IMR-90 (cell line): ENCODE measurements around the gene RPP21. TPM values are rescaled to one million over a fixed set of nuclear protein-coding genes. Genes with fewer than 3 reads are reported as not detected.

ENCODE experiments used
- ATAC-seq: fragments of 200-7000 bp; cut with Tn5 transposase; 2 replicates; pipeline ENCODE4 v1.9.1; 2020; ENCODE audit warnings: low read depth, mild to moderate bottlenecking, moderate library complexity
- BruUV-seq: library from RNA; stranded (reverse); fragments of 400-500 nt; replicated peaks from 2 replicates; lab custom pipeline; 2021; lab: Mats Ljungman, UMichigan
- CTCF ChIA-PET: fragments of 300-600 bp; formaldehyde crosslinking; extraction: SDS; loops from one replicate; lab custom pipeline; 2021; ENCODE audit warnings: antibody characterized with exemption; lab: Yijun Ruan, JAX
- POLR2A ChIA-PET: fragments of 300-600 bp; sonication (Branson Sonifier 250); formaldehyde crosslinking; loops from one replicate; lab custom pipeline; 2022; ENCODE audit warnings: antibody characterized with exemption; ENCODE audit not compliant: unreplicated experiment; lab: Charles Lee
- DNase-seq: peaks from one replicate; pipeline ENCODE4 v3.0.0; 2013
- H2AFZ ChIP-seq: replicated peaks from 2 replicates; pipeline ENCODE3; 2013; ENCODE audit warnings: low read length, mild to moderate bottlenecking; ENCODE audit not compliant: poor library complexity
- H2AK5ac ChIP-seq: 2 replicates; pipeline ENCODE4 v1.6.1; 2013; ENCODE audit warnings: low read depth, low read length, inconsistent platforms
- H2AK9ac ChIP-seq: replicated peaks from 2 replicates; pipeline ENCODE3; 2013; ENCODE audit warnings: mild to moderate bottlenecking, low read depth, low read length, moderate library complexity; ENCODE audit not compliant: poor library complexity
- H2BK120ac ChIP-seq: 2 replicates; pipeline ENCODE4 v1.6.1; 2013; ENCODE audit warnings: low read depth, low read length, inconsistent platforms
- H2BK15ac ChIP-seq: 3 replicates; pipeline ENCODE4 v1.6.1; 2013; ENCODE audit warnings: low read depth, low read length, inconsistent platforms
- H2BK20ac ChIP-seq: 2 replicates; pipeline ENCODE4 v1.6.1; 2013; ENCODE audit warnings: low read depth, mild to moderate bottlenecking, inconsistent platforms, low read length, moderate library complexity
- H2BK5ac ChIP-seq: 2 replicates; pipeline ENCODE4 v1.6.1; 2013; ENCODE audit warnings: mild to moderate bottlenecking, low read depth, low read length, inconsistent platforms; ENCODE audit not compliant: poor library complexity, severe bottlenecking
- H3K14ac ChIP-seq: replicated peaks from 2 replicates; pipeline ENCODE4 v1.6.1; 2013; ENCODE audit warnings: low read depth, low read length, inconsistent platforms
- H3K18ac ChIP-seq: 2 replicates; pipeline ENCODE4 v1.6.1; 2013; ENCODE audit warnings: low read depth, low read length, control low read depth
- H3K23ac ChIP-seq: 2 replicates; pipeline ENCODE4 v1.6.1; 2013; ENCODE audit warnings: low read depth, low read length, inconsistent platforms
- H3K27ac ChIP-seq: 2 replicates; pipeline ENCODE4 v1.5.1; 2013; ENCODE audit warnings: mild to moderate bottlenecking, control low read depth, low read length; ENCODE audit not compliant: insufficient read depth
- H3K27me3 ChIP-seq: 2 replicates; pipeline ENCODE4 v1.6.1; 2013; ENCODE audit warnings: low read length; ENCODE audit not compliant: control insufficient read depth, insufficient read depth
- H3K36me3 ChIP-seq: 2 replicates; pipeline ENCODE4 v1.6.1; 2013; ENCODE audit warnings: low read length, mixed read lengths; ENCODE audit not compliant: control insufficient read depth, insufficient read depth
- H3K4ac ChIP-seq: 2 replicates; pipeline ENCODE4 v1.6.1; 2013; ENCODE audit warnings: low read depth, low read length, inconsistent platforms
- H3K4me1 ChIP-seq: 2 replicates; pipeline ENCODE4 v1.6.1; 2013; ENCODE audit warnings: low read length, mixed read lengths; ENCODE audit not compliant: control insufficient read depth, insufficient read depth
- H3K4me2 ChIP-seq: 2 replicates; pipeline ENCODE4 v1.6.1; 2013; ENCODE audit warnings: low read depth, mild to moderate bottlenecking, control low read depth, low read length, moderate library complexity
- H3K4me3 ChIP-seq: 2 replicates; pipeline ENCODE4 v1.5.1; 2013; ENCODE audit warnings: low read depth, mild to moderate bottlenecking, control low read depth, low read length, moderate library complexity; ENCODE audit not compliant: insufficient read depth
- H3K56ac ChIP-seq: 2 replicates; pipeline ENCODE4 v1.6.1; 2013; ENCODE audit warnings: low read length, inconsistent platforms; ENCODE audit not compliant: insufficient read depth; ENCODE audit errors: extremely low read depth
- H3K79me1 ChIP-seq, 2 experiments: 2 replicates each; pipeline ENCODE4 v1.6.1; 2013; ENCODE audit warnings: low read length in 2 of 2, inconsistent platforms in 1 of 2, low read depth in 1 of 2
- H3K9ac ChIP-seq: 2 replicates; pipeline ENCODE4 v1.6.1; 2013; ENCODE audit warnings: low read depth, low read length, control low read depth
- H3K9me1 ChIP-seq: 2 replicates; pipeline ENCODE4 v1.6.1; 2013; ENCODE audit warnings: low read length, inconsistent platforms; ENCODE audit not compliant: insufficient read depth
- H3K9me3 ChIP-seq: 2 replicates; pipeline ENCODE4 v1.6.1; 2013; ENCODE audit warnings: low read length; ENCODE audit not compliant: control insufficient read depth, insufficient read depth
- H4K20me1 ChIP-seq: 2 replicates; pipeline ENCODE4 v1.6.1; 2013; ENCODE audit warnings: low read length, inconsistent platforms; ENCODE audit not compliant: insufficient read depth
- H4K5ac ChIP-seq: 2 replicates; pipeline ENCODE4 v1.6.1; 2013; ENCODE audit warnings: mild to moderate bottlenecking, low read depth, low read length, control low read depth
- H4K8ac ChIP-seq, 2 experiments: 2 replicates each; pipeline ENCODE4 v1.6.1; 2013; ENCODE audit warnings: low read depth in 2 of 2, low read length in 2 of 2, control low read depth in 1 of 2, inconsistent platforms in 1 of 2
- H4K91ac ChIP-seq: 2 replicates; pipeline ENCODE4 v1.6.1; 2013; ENCODE audit warnings: low read depth, low read length, inconsistent platforms; ENCODE audit not compliant: insufficient read depth
- CEBPB ChIP-seq: IDR thresholded peaks from 2 replicates; pipeline ENCODE4 v1.6.1; 2012; ENCODE audit warnings: low read depth, low read length, improper control_type of control experiment
- CTCF ChIP-seq: conservative IDR thresholded peaks from 2 replicates; pipeline ENCODE4 v1.5.1; 2012; ENCODE audit warnings: mild to moderate bottlenecking, low read depth, low read length, improper control_type of control experiment
- MAZ ChIP-seq: IDR thresholded peaks from 2 replicates; pipeline ENCODE4 v1.6.1; 2012; ENCODE audit warnings: low read depth, mild to moderate bottlenecking, low read length, improper control_type of control experiment, moderate library complexity, borderline replicate concordance
- MXI1 ChIP-seq: IDR thresholded peaks from 2 replicates; pipeline ENCODE4 v1.6.1; 2012; ENCODE audit warnings: low read depth, mild to moderate bottlenecking, low read length, moderate library complexity, borderline replicate concordance
- RAD21 ChIP-seq: IDR thresholded peaks from 2 replicates; pipeline ENCODE4 v1.6.1; 2012; ENCODE audit warnings: low read length, improper control_type of control experiment
- RCOR1 ChIP-seq: IDR thresholded peaks from 2 replicates; pipeline ENCODE4 v1.6.1; 2012; ENCODE audit warnings: mild to moderate bottlenecking, low read length, improper control_type of control experiment; ENCODE audit not compliant: insufficient replicate concordance
- SMC3 ChIP-seq: fragments of 150-350 bp; IDR thresholded peaks from 2 replicates; pipeline ENCODE4 v1.6.1; 2016; ENCODE audit warnings: low read depth, mild to moderate bottlenecking, antibody characterized with exemption, low read length, moderate library complexity
- WGBS, 2 experiments: methylation state at CpG; one replicate each; pipeline versions ENCODE4 v1.1.5 to v1.1.7; 2013; ENCODE audit warnings: missing lambda C conversion rate in 2 of 2; ENCODE audit not compliant: insufficient read length in 1 of 2; ENCODE audit errors: extremely low coverage in 2 of 2; 5-methylcytosine and 5-hydroxymethylcytosine counted together
- dilution Hi-C: fragments of 300-500 bp; cut with HindIII; formaldehyde crosslinking; loops from one replicate; pipeline ENCODE4 v1.14.3; 2018; ENCODE audit warnings: low sequenced_read_pairs; ENCODE audit not compliant: unreplicated experiment
- in situ Hi-C: fragments of 300-500 bp; cut with MboI; formaldehyde crosslinking; loops from 3 replicates; pipeline ENCODE4 v1.14.3; 2019; ENCODE audit warnings: low sequenced_read_pairs, inconsistent platforms, mixed read lengths
- intact Hi-C: fragments of 100-400 bp; cut with micrococcal nuclease; formaldehyde crosslinking; loops from 2 replicates; pipeline ENCODE4 v1.10.0; 2022
- polyA plus RNA-seq, 3 experiments: library from polyadenylated mRNA; depleted of rRNA; stranded (reverse); fragments of >200 nt; gene quantifications; 2 replicates each; pipeline ENCODE4 v1.2.3, GENCODE V29; 2012; ENCODE audit warnings: low replicate concordance in 1 of 3
- total RNA-seq: library from RNA; depleted of rRNA; stranded (reverse); fragments of >200 nt; gene quantifications from 2 replicates; pipeline ENCODE4 v1.2.3, GENCODE V29; 2012

RPP21 gene
- total and polyA plus RNA-seq, 2 of the 4 experiments (the other 2 are of a cell fraction) = 28.9 to 79.1 TPM

- peak overlapping the region; percentile 92 for H2AFZ ChIP-seq
- H3K4ac ChIP-seq = no peak overlapping the region
- peak overlapping the region; percentile 58 for H3K4me2 ChIP-seq
- H3K14ac ChIP-seq = no peak overlapping the region
- H4K8ac ChIP-seq = no peak overlapping the region
- H4K5ac ChIP-seq = no peak overlapping the region
- no peak overlapping the region for H4K91ac ChIP-seq
- ChIA-PET CTCF (interaction anchor here (0.6 to 1.6 kb wide), 3 partner anchors 37 to 145 kb away, joined by 3 to 5 read pairs (median 4); partner anchors contain the start of gene TRIM26), POLR2A (no interaction called here)
- H2BK20ac ChIP-seq = no peak overlapping the region
- peaks cover 53% of the 10 kb centered on the region for H3K27me3 ChIP-seq
- ATAC-seq (peak; percentile 96), DNase-seq (peak; percentile 74)
- no peak overlapping the region for H2BK15ac ChIP-seq
- H3K56ac ChIP-seq = no peak overlapping the region
- no peak overlapping the region for H2BK120ac ChIP-seq
- H3K4me3 ChIP-seq = peak overlapping the region; percentile 38
- TF ChIP-seq CTCF (peak; percentile 79), MXI1 (no peak), RAD21 (peak; percentile 63), RCOR1 (no peak), CEBPB (no peak), SMC3 (peak; percentile 40), MAZ (no peak)
- no peak overlapping the region for H2AK9ac ChIP-seq
- in situ Hi-C loops (no loop called here), intact Hi-C loops (loop anchor here (1.0 to 2.0 kb wide), 2 partner anchors 39 to 95 kb away; no protein-coding TSS in a partner anchor), dilution Hi-C loops (no loop called here)
- 2% methylated on average over 18 of the region's 40 CpGs; no CpG with 5 or more reads in 1 of the 2 experiments for WGBS, 2 experiments
- no peaks in the 10 kb centered on the region for H4K20me1 ChIP-seq
- H3K4me1 ChIP-seq = no peaks in the 10 kb centered on the region
- H2BK5ac ChIP-seq = no peak overlapping the region
- no peak overlapping the region for H3K27ac ChIP-seq
- no peak overlapping the region for H2AK5ac ChIP-seq
- no TSS peak for BruUV-seq
- no peak overlapping the region for H3K23ac ChIP-seq
- H3K9me1 ChIP-seq = no peaks in the 10 kb centered on the region
- no peaks in the 10 kb centered on the region for H3K79me1 ChIP-seq
- H3K18ac ChIP-seq = no peak overlapping the region
- H3K9me3 ChIP-seq = peaks cover 3% of the 10 kb centered on the region; the same call in 1 of the 2 replicates
- H3K36me3 ChIP-seq = no peaks in the 10 kb centered on the region
- no peak overlapping the region for H3K9ac ChIP-seq
These were observed 13.0 kb downstream of the RPP21 start for GRCh38 chr6:30357678-30358540.
